ENCODE measurements around the gene MGAT2. TPM values are rescaled to one million over a fixed set of nuclear protein-coding genes. Genes with fewer than 3 reads are reported as not detected.

The MGAT2 gene
- total RNA-seq, result 10 to 100 TPM; 28.7 to 64.5 (median 34.6) TPM
- long read RNA-seq, donor 1, transcript MGAT2-201 (1 exons, 2,687 nt), result major isoform, 19 of 19 reads
- long read RNA-seq, donor 1, partial matches to known transcripts, result 0 of 19 reads
- long read RNA-seq, donor 1, other reads (novel, unspliced or antisense), result 0 of 19 reads
- long read RNA-seq, donor 2, transcript MGAT2-201 (1 exons, 2,687 nt), result major isoform, 12 of 12 reads
- long read RNA-seq, donor 2, partial matches to known transcripts, result 0 of 12 reads
- long read RNA-seq, donor 2, other reads (novel, unspliced or antisense), result 0 of 12 reads

DNA sequence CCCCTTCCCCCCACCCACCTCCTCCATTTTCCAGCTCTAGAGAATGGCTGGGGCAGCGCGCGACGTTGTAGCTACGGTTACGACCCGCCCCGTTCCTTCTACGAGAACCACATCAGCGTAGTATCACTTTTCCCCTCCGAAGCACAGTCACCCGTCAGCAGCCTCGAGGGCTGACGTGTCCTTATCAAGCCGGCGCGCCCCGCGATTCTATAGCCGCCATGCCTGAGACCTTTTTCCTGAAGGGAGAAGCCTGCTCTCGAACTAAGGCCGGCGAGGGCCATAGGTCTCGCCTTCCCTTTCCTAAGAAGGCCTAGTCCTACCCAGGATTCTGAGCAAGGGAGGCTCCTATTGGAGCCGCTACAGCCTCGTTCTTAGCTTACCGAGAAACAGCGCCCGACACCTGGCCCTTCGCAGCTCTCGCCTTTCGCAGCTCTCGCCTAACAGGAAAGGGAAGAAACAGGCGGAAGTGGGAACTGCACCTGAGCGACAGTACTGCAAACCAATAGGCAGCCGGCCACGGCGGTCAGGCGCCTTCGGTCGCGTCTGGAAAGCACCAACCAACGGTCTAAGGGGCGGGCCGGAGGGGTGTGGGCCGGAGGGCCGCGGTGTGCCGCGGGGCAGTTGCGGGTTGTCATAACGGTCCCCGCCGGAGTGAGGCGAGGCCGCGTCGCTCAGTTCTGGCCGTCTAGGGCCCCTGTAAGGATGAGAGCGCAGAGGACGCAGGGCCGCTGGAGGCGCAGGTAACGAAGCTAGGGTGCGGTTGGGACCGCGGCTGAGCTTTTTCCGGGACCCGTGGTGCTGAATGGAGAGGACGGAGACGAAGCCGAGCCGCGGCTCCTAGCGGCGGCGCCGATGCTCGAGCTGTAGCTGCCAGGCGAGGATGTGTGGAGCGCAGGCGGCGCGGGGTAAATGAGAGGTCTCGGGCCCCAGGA is at the start of gene MGAT2, which contains the start of gene RPL36AL:
MGAT2 (plus strand) TSS at position 618 of the 932 bp plus-strand sequence. CDS start 470 bp downstream, outside the sequence.
RPL36AL (minus strand) TSS at position 445 of the 932 bp plus-strand sequence. CDS start 1,522 bp downstream, outside the sequence.
- DNase-seq (peak; percentile 96 to 99 (median 99)), ATAC-seq (peak; percentile 96)
- Histone ChIP-seq H3K36me3 (ENCODE audit: low read depth) (no peaks in the 10 kb centered on the region), H3K4me3 (peak within 1 kb of the TSS; percentile 85), H3K4me1 (ENCODE audit: low read depth) (peaks cover 41% of the 10 kb centered on the region), H3K9me3 (no peaks in the 10 kb centered on the region)
- TF ChIP-seq, protein P1, sequence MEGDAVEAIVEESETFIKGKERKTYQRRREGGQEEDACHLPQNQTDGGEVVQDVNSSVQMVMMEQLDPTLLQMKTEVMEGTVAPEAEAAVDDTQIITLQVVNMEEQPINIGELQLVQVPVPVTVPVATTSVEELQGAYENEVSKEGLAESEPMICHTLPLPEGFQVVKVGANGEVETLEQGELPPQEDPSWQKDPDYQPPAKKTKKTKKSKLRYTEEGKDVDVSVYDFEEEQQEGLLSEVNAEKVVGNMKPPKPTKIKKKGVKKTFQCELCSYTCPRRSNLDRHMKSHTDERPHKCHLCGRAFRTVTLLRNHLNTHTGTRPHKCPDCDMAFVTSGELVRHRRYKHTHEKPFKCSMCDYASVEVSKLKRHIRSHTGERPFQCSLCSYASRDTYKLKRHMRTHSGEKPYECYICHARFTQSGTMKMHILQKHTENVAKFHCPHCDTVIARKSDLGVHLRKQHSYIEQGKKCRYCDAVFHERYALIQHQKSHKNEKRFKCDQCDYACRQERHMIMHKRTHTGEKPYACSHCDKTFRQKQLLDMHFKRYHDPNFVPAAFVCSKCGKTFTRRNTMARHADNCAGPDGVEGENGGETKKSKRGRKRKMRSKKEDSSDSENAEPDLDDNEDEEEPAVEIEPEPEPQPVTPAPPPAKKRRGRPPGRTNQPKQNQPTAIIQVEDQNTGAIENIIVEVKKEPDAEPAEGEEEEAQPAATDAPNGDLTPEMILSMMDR (IDR thresholded peaks at IDR 0.05), result peak; percentile 13
- intact Hi-C loops (cut with DNase I, micrococcal nuclease), result no loop called here

DNA sequence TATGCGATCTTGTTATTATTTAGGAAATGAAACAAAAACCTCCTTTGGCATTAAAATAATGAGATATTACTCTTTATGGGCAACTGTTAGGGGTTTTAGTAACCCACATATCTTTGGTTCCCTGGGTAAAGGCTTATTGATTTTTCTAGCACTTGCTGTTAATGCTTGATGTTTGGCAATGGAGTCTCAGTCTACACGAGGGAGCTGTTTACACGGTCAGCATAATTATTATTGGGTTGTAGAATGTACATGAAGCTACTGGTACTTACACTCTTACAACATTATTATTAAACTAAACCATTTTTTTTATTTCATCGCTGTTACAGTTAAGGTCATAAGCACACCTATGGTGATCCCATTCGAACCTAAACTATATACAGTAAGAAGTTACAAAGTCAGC is 46.6 kb upstream of the MGAT2 start:
- DNase-seq (no peak), ATAC-seq (no peak)
- intact Hi-C loops (cut with DNase I, micrococcal nuclease), result no loop called here
- no peaks in the 10 kb centered on the region for H3K36me3 ChIP-seq (ENCODE audit: low read depth)
- H3K4me3 ChIP-seq, result no peak overlapping the region
- TF ChIP-seq, protein P1 (IDR thresholded peaks at IDR 0.05), result no peak
- H3K9me3 ChIP-seq, result no peaks in the 10 kb centered on the region
- H3K4me1 ChIP-seq (ENCODE audit: low read depth), result no peaks in the 10 kb centered on the region

DNA sequence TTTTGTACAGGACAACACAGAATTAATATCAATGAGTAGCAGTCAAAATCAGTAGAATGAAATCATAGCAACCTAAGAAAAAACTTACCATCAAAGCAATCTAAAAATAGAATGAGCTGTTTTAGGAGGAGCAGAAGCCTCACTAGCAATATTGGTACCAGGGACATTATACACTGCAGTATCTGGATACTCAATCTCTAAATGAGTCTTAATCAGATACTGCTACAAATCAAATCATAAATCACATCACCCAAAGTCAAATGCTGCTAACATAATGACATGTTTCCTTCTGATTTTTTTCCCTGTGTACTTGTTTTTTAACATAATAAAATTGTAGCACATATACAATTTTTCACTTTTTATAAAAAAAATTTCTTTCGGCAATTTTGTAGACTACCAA is 42.5 kb upstream of the MGAT2 start:
- Histone ChIP-seq H3K4me1 (ENCODE audit: low read depth) (no peaks in the 10 kb centered on the region), H3K4me3 (no peak overlapping the region), H3K36me3 (ENCODE audit: low read depth) (no peaks in the 10 kb centered on the region), H3K9me3 (no peaks in the 10 kb centered on the region)
- no peak for ATAC-seq
- intact Hi-C loops (cut with DNase I, micrococcal nuclease), result no loop called here
- TF ChIP-seq, protein P1 (IDR thresholded peaks at IDR 0.05), result no peak
- no peak for DNase-seq

DNA sequence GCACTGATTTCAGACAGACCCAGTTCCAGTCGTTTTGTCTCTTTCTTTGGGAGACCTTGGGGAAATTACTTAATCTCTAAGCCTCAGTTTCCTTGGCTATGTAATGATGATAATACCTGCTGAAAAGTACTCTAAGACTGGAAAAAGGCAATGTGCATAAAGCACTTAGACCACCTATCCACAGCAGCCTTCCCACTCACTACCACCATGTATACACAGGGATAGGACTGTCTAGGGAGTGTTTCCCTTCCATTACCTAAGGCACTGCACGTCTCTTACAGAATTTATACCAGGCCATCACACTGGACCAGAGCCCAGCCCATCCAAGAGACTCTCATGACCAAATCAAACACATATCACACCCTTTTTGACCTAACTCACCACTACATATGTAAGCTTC is 40.8 kb upstream of the MGAT2 start:
- TF ChIP-seq, protein P1 (IDR thresholded peaks at IDR 0.05), result no peak
- Histone ChIP-seq H3K4me1 (ENCODE audit: low read depth) (peaks cover 14% of the 10 kb centered on the region), H3K9me3 (no peaks in the 10 kb centered on the region), H3K36me3 (ENCODE audit: low read depth) (no peaks in the 10 kb centered on the region), H3K4me3 (no peak overlapping the region)
- peak; percentile 20 for ATAC-seq
- intact Hi-C loops (cut with DNase I, micrococcal nuclease), result no loop called here
- DNase-seq, result no peak

DNA sequence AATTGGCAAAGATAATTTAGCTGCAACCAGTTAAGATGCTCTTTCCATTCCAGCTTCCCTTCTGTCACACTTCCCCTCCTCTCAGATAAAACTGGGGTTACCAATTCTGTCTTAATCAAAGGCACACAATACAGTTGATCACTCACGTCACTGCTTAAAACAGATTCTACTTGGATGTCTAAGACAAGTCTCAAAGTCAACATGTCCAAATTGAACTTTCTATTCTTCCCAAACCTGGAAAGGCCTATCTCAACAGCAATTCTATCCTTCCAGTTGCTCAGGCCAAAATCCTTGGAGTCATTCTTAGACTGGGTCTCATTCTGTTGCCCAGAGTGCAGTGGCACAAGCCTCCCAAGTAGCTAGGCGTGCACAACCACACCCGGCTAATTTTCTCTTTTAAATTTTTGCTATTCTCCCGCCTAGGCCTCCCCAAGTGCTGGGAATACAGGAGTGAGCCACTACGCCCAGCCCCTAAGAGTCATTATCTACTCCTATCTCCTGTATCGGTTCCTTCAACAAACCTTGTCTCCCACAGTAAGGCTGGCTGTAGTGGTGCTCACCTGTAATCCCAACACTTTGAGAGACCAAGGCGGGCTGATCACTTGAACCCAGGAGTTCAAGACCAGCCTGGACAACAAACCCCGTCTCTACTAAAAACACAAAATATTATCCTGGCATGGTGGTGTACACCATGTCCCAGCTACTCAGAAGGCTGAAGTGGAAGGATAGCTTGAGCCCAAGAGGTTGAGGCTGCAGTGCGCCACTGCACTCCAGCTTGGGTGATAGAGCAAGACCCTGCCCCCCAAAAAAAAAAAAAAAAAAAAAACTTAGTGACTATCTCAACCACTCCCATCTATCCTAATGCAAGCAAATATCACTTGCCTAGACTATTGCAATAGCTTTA is 39.1 kb upstream of the MGAT2 start:
- TF ChIP-seq, protein P1 (IDR thresholded peaks at IDR 0.05), result no peak
- Histone ChIP-seq H3K9me3 (no peaks in the 10 kb centered on the region), H3K4me1 (ENCODE audit: low read depth) (peaks cover 14% of the 10 kb centered on the region), H3K4me3 (no peak overlapping the region), H3K36me3 (ENCODE audit: low read depth) (peaks cover 4% of the 10 kb centered on the region)
- no peak for ATAC-seq
- intact Hi-C loops (cut with DNase I, micrococcal nuclease), result no loop called here
- DNase-seq, result no peak

Measured in mucosa of descending colon (tissue), 3 donors.